Nephron progenitor cell (in vitro differentiated cells): ENCODE results near the gene CCL25.

Source experiments
- DNase-seq: peaks from one replicate; pipeline ENCODE4 v3.0.0; 2021
- H3K27ac Mint-ChIP-seq: 2 replicates; pipeline ENCODE4 v1.8.0; 2021; ENCODE audit warnings: mild to moderate bottlenecking, moderate library complexity, mixed read lengths
- H3K27me3 Mint-ChIP-seq: 2 replicates; pipeline ENCODE4 v1.8.0; 2021; ENCODE audit warnings: mild to moderate bottlenecking, low read depth, mixed read lengths; ENCODE audit not compliant: poor library complexity
- H3K36me3 Mint-ChIP-seq: 2 replicates; pipeline ENCODE4 v1.8.0; 2021; ENCODE audit warnings: low read depth, mixed read lengths
- H3K4me1 Mint-ChIP-seq: 2 replicates; pipeline ENCODE4 v1.8.0; 2021; ENCODE audit warnings: mixed read lengths
- H3K4me3 Mint-ChIP-seq: 2 replicates; pipeline ENCODE4 v1.8.0; 2021; ENCODE audit warnings: mild to moderate bottlenecking, moderate library complexity, mixed read lengths
- H3K9me3 Mint-ChIP-seq: 2 replicates; pipeline ENCODE4 v1.8.0; 2021; ENCODE audit warnings: mild to moderate bottlenecking, moderate library complexity, mixed read lengths
- CTCF ChIP-seq: fragments of 200-600 bp; sonication (generic); IDR thresholded peaks from 2 replicates; pipeline ENCODE4 v1.5.0; 2021; ENCODE audit warnings: antibody characterized with exemption

The CCL25 gene

DNA sequence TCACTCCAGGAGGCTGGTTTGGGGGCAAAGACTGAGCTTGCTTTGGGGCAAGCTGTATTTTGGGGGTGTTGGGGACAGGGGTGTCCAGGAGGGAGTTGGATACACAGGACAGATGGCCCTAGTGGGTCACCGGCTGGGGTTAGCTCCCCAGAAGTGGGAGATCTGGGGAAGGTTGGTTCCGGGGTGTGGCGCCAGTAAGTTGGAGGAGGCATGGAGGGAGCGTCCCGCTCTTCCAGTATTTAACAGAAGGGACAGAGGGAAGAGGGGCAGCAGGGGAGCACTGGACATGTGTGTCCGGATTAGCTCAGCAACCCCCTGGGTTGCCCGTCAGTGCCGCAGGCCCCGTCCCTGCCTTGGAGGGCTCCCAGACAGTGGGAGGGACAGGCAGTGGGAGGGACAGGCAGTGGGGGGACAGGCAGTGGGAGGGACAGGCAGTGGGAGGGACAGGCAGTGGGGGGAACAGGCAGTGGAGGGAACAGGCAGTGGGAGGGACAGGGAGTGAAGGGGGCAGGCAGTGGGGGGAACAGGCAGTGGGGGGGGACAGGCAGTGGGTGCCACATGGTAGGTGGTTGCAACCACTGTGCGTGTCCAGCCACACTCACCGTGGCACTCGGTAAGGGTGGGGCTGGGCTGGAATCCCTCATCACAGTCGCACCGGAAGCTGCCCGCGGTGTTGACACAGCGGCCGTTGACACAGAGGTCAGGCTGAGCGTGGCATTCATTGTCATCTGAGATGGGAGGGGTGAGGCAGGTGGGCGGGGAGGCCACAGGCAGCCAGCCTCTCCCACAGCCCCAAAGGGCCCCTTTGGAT lies 33.2 kb downstream of the CCL25 start:
- H3K27ac Mint-ChIP-seq = peak overlapping the region; percentile 86
- H3K9me3 Mint-ChIP-seq = no peaks in the 10 kb centered on the region
- H3K36me3 Mint-ChIP-seq = peaks cover 33% of the 10 kb centered on the region
- TF ChIP-seq CTCF = no peak
- H3K4me3 Mint-ChIP-seq = no peak overlapping the region
- peaks cover 6% of the 10 kb centered on the region for H3K27me3 Mint-ChIP-seq
- H3K4me1 Mint-ChIP-seq = peaks cover 14% of the 10 kb centered on the region
- peak; percentile 31 for DNase-seq

DNA sequence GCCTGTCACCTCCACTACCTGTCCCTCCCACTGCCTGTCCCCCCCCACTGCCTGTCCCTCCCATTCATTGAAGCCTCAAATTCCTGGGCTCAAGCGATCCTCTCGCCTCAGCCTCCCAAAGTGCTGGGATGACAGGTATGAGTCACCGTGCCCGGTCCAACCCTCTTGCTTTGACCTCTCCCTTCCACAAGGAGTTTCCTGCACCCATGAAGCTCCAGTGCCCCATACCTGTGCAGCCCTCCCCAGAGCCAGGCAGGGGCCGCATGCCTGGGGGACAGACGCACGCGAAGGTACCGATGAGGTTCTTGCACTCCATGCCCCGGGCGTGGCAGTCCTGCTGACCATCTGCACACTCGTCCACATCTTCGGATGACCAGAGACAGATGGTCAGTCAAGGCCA lies 34.3 kb downstream of the CCL25 start:
- Mint-ChIP-seq H3K9me3 (no peaks in the 10 kb centered on the region), H3K27ac (no peak overlapping the region), H3K4me1 (peaks cover 14% of the 10 kb centered on the region), H3K36me3 (peaks cover 22% of the 10 kb centered on the region), H3K4me3 (no peak overlapping the region), H3K27me3 (peaks cover 9% of the 10 kb centered on the region)
- no peak for DNase-seq
- no peak for TF ChIP-seq CTCF

GRCh38 chr19:8087876-8088275 lies 35.3 kb downstream of the CCL25 start:
- peaks cover 14% of the 10 kb centered on the region for H3K4me1 Mint-ChIP-seq
- no peak overlapping the region for H3K4me3 Mint-ChIP-seq
- no peak for TF ChIP-seq CTCF
- peaks cover 12% of the 10 kb centered on the region for H3K36me3 Mint-ChIP-seq
- H3K9me3 Mint-ChIP-seq = no peaks in the 10 kb centered on the region
- DNase-seq = no peak
- peaks cover 9% of the 10 kb centered on the region for H3K27me3 Mint-ChIP-seq
- no peak overlapping the region for H3K27ac Mint-ChIP-seq

DNA sequence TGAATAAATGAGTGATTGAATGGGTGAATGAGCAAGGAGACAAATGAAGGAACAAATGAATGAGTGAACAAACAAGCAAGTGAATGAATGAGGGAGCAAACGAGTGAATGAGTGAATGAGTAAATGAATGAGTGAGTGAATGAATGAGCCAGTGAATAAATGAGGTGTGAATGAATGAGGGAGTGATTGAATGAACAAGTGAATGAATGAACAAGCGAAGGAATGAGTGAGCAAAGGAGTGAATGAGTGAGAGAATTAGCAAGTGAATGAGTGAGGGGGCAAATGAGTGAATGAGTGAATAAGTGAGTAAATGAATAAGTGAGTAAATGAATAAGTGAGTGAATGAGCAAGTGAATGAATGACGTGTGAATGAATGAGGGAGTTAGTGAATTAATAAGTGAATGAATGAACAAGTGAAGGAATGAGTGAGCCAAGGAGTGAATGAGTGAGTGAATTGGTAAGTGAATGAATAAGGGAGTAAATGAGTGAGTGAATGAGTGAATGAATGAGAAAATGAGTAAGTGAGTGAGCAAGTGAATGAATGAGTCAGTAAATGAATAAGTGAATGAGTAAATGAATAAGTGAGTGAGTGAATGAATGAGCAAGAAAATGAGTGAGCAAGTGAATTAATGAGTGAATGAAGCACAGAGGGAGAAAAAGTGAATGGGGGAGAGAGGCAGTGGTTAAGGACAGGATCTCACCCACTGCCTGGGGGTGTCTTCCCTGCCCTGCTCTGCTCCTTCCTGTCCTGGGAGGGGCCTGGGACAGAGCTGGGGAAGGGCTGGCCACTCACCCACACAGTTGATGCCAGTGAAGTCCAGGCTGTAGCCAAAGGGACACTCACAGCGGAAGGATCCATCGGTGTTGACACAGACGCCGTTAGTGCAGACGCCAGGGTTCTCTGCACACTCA lies 36.4 kb downstream of the CCL25 start:
- Mint-ChIP-seq H3K4me1 (peaks cover 12% of the 10 kb centered on the region), H3K9me3 (peaks cover 7% of the 10 kb centered on the region), H3K36me3 (peaks cover 3% of the 10 kb centered on the region), H3K27me3 (peaks cover 10% of the 10 kb centered on the region), H3K27ac (no peak overlapping the region), H3K4me3 (no peak overlapping the region)
- no peak for TF ChIP-seq CTCF
- no peak for DNase-seq

- Mint-ChIP-seq H3K9me3 (peaks cover 16% of the 10 kb centered on the region), H3K4me3 (no peak overlapping the region), H3K27me3 (peaks cover 9% of the 10 kb centered on the region), H3K36me3 (no peaks in the 10 kb centered on the region), H3K27ac (no peak overlapping the region), H3K4me1 (peaks cover 9% of the 10 kb centered on the region)
- TF ChIP-seq CTCF = no peak
- DNase-seq = no peak
These were observed 37.4 kb downstream of the CCL25 start for GRCh38 chr19:8089664-8090601.
